HepG2 (cell line): ENCODE results near the gene ITK. TPM values are rescaled to one million over a fixed set of nuclear protein-coding genes. Genes with fewer than 3 reads are reported as not detected.
A peak's percentile ranks its signal among the peaks of the same experiment; 100 is the strongest.

Experiments
- EZH2 ChIP-seq: conservative IDR thresholded peaks from 2 replicates; pipeline ENCODE4 v1.6.1; 2012; ENCODE audit warnings: mild to moderate bottlenecking, low read depth, low read length, moderate library complexity
- FIP1L1 ChIP-seq: fragments of 200-400 bp; formaldehyde crosslinking; IDR thresholded peaks from 2 replicates; pipeline ENCODE4 v1.6.1; 2018; ENCODE audit warnings: low read depth, mild to moderate bottlenecking, low read length, moderate library complexity, borderline replicate concordance; ENCODE audit not compliant: insufficient read depth
- FOXA3 ChIP-seq: IDR thresholded peaks from 2 replicates; pipeline ENCODE4 v1.6.1; 2016; ENCODE audit warnings: missing genetic modification reagents, missing compliant biosample characterization
- HDAC6 ChIP-seq: fragments of 200-600 bp; sonication (generic); IDR thresholded peaks from 2 replicates; pipeline ENCODE4 v1.7.0; 2017; ENCODE audit warnings: mild to moderate bottlenecking, antibody characterized with exemption, low read length, low read depth
- HNRNPL ChIP-seq: fragments of 200-400 bp; formaldehyde crosslinking; IDR thresholded peaks from 2 replicates; pipeline ENCODE4 v1.6.1; 2017; ENCODE audit warnings: mild to moderate bottlenecking, low read depth, low read length
- KDM5B ChIP-seq: sonication (generic); formaldehyde crosslinking; IDR thresholded peaks from 2 replicates; pipeline ENCODE4 v1.4.0; 2020; ENCODE audit warnings: missing genetic modification reagents, mild to moderate bottlenecking, borderline replicate concordance
- KLF13 ChIP-seq: sonication (generic); formaldehyde crosslinking; IDR thresholded peaks from 2 replicates; pipeline ENCODE4 v1.4.0; 2020; ENCODE audit warnings: mild to moderate bottlenecking, missing genetic modification reagents
- KMT2B ChIP-seq: IDR thresholded peaks from 2 replicates; pipeline ENCODE4 v1.6.1; 2016; ENCODE audit warnings: missing genetic modification reagents, missing compliant biosample characterization
- MXD4 ChIP-seq: IDR thresholded peaks from 2 replicates; pipeline ENCODE4 v1.6.1; 2016; ENCODE audit warnings: mild to moderate bottlenecking, missing biosample characterization, missing genetic modification reagents
- NFRKB ChIP-seq: fragments of 450-650 bp; IDR thresholded peaks from 2 replicates; pipeline ENCODE4 v1.6.1; 2017
- POGZ ChIP-seq: sonication (generic); formaldehyde crosslinking; IDR thresholded peaks from 2 replicates; pipeline ENCODE4 v1.4.0; 2020; ENCODE audit warnings: mild to moderate bottlenecking, missing genetic modification reagents
- SALL1 ChIP-seq: sonication (generic); formaldehyde crosslinking; IDR thresholded peaks from 2 replicates; pipeline ENCODE4 v1.8.0; 2022; ENCODE audit warnings: mild to moderate bottlenecking, missing genetic modification reagents
- SATB2 ChIP-seq: sonication (generic); formaldehyde crosslinking; IDR thresholded peaks from 2 replicates; pipeline ENCODE4 v1.5.0; 2020; ENCODE audit warnings: missing genetic modification reagents
- SIX1 ChIP-seq: sonication (generic); formaldehyde crosslinking; IDR thresholded peaks from 2 replicates; pipeline ENCODE4 v1.4.0; 2020; ENCODE audit warnings: missing genetic modification reagents, borderline replicate concordance
- SNAI1 ChIP-seq: sonication (generic); formaldehyde crosslinking; IDR thresholded peaks from 2 replicates; pipeline ENCODE4 v1.5.0; 2020; ENCODE audit warnings: mild to moderate bottlenecking, missing genetic modification reagents, borderline replicate concordance
- TAF1 ChIP-seq: sonication (generic); formaldehyde crosslinking; IDR thresholded peaks from 2 replicates; pipeline ENCODE4 v1.4.0; 2020; ENCODE audit warnings: missing genetic modification reagents
- ZBTB21 ChIP-seq: sonication (generic); formaldehyde crosslinking; IDR thresholded peaks from 2 replicates; pipeline ENCODE4 v1.4.0; 2020; ENCODE audit warnings: missing genetic modification reagents
- ZNF251 ChIP-seq: sonication (generic); formaldehyde crosslinking; IDR thresholded peaks from 2 replicates; pipeline ENCODE4 v1.9.0; 2021; ENCODE audit warnings: mild to moderate bottlenecking, missing genetic modification reagents
- ZNF589 ChIP-seq: sonication (generic); formaldehyde crosslinking; conservative IDR thresholded peaks from 2 replicates; pipeline ENCODE4 v1.8.0; 2022; ENCODE audit warnings: mild to moderate bottlenecking, moderate library complexity, missing genetic modification reagents
- ZNF792 ChIP-seq: IDR thresholded peaks from 2 replicates; pipeline ENCODE4 v1.6.1; 2016
- polyA plus RNA-seq, 8 experiments: library from polyadenylated mRNA; depleted of rRNA in 3 of 8; stranded (reverse) in 7 of 8; unstranded in 1 of 8; fragments of >200 nt; fragmentation: Illumina TruSeq in 4 of 8; extraction: Trizol in 4 of 8; gene quantifications; 2 replicates each; pipeline versions ENCODE4 v1.2.1 to v1.2.3, GENCODE V29; 2011 to 2016; ENCODE audit warnings: low read depth in 4 of 8, missing spikeins in 1 of 8, mixed read lengths in 1 of 8; ENCODE audit not compliant: insufficient read depth in 1 of 8
- total RNA-seq, 5 experiments: library from RNA; depleted of rRNA; stranded (reverse); fragments of >200 nt; fragmentation: Illumina TruSeq; extraction: Trizol; gene quantifications; 2 replicates each; pipeline ENCODE4 v1.2.3, GENCODE V29; 2016; ENCODE audit warnings: low read depth in 1 of 5
- TF ChIP-seq, protein P1 (sequence below): sonication (generic); formaldehyde crosslinking; IDR thresholded peaks from 2 replicates; pipeline ENCODE4 v1.5.1; 2020; ENCODE audit warnings: missing genetic modification reagents, mild to moderate bottlenecking, borderline replicate concordance
- TF ChIP-seq, protein P2 (sequence below): sonication (generic); formaldehyde crosslinking; IDR thresholded peaks from 2 replicates; pipeline ENCODE4 v1.8.0; 2022; ENCODE audit warnings: mild to moderate bottlenecking, missing genetic modification reagents, moderate library complexity

The ITK gene
- total and polyA plus RNA-seq, 2 of the 13 experiments (the other 11 are each of a cell fraction or from before 2014, with no cell fraction given): 0.01 TPM; not detected in 1

DNA sequence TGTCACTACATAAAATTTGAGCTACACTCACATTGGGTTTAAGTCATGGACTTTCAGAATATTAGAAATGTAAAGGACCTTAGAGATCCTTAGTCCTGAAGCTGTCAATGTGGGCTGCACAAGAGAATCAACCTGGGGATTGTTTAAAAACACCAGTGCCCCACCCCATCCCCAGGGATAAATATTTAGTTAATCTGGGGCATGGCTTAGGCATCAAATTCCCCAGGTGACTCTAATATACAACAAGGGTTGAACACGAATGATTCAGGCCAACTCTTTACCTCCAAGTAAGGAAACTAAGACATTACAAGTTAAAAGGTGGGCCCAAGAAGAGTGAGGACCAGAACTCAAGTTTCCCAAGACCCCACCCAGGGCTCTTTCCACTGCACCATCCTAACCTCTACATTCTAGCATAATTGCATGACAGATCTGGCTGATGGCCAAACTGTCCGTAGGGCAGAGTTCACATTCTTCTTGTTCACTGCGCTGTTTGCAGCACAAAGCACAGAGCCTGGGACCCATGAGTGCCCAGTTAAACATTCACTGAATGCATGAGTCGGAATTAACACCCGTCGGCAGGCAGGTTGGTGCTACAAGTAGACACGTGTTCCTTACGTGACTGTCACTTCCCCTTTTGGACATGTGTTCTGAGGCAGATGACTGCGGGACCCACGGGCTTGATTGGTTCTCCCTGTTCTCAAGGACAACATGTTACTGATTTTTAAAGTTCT lies 110.5 kb downstream of the ITK start (continued):
- no peak for TF ChIP-seq NFRKB
- peak; percentile 54; the same call in 1 of the 2 replicates for TF ChIP-seq ZBTB21
- no peak for TF ChIP-seq FIP1L1
- TF ChIP-seq, protein P1, sequence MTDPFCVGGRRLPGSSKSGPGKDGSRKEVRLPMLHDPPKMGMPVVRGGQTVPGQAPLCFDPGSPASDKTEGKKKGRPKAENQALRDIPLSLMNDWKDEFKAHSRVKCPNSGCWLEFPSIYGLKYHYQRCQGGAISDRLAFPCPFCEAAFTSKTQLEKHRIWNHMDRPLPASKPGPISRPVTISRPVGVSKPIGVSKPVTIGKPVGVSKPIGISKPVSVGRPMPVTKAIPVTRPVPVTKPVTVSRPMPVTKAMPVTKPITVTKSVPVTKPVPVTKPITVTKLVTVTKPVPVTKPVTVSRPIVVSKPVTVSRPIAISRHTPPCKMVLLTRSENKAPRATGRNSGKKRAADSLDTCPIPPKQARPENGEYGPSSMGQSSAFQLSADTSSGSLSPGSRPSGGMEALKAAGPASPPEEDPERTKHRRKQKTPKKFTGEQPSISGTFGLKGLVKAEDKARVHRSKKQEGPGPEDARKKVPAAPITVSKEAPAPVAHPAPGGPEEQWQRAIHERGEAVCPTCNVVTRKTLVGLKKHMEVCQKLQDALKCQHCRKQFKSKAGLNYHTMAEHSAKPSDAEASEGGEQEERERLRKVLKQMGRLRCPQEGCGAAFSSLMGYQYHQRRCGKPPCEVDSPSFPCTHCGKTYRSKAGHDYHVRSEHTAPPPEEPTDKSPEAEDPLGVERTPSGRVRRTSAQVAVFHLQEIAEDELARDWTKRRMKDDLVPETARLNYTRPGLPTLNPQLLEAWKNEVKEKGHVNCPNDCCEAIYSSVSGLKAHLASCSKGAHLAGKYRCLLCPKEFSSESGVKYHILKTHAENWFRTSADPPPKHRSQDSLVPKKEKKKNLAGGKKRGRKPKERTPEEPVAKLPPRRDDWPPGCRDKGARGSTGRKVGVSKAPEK (CRISPR knock-in tag): no peak; the same call in 1 of the 2 replicates
- peak; percentile 37; the same call in 1 of the 2 replicates for TF ChIP-seq KDM5B (CRISPR knock-in tag)
- peak; percentile 89; the same call in 1 of the 2 replicates for TF ChIP-seq ZNF792 (CRISPR knock-in tag)
- no peak for TF ChIP-seq SNAI1
- no peak for TF ChIP-seq TAF1 (CRISPR knock-in tag)
- TF ChIP-seq SALL1 (CRISPR knock-in tag): peak; percentile 100
- TF ChIP-seq SIX1 (CRISPR knock-in tag): peak; percentile 74; the same call in 1 of the 2 replicates
- TF ChIP-seq ZNF251 (CRISPR knock-in tag): no peak
- no peak for TF ChIP-seq HDAC6
- peak; percentile 81; the same call in 1 of the 2 replicates for TF ChIP-seq ZNF589 (CRISPR knock-in tag)
- TF ChIP-seq EZH2: no peak
- TF ChIP-seq, protein P2, sequence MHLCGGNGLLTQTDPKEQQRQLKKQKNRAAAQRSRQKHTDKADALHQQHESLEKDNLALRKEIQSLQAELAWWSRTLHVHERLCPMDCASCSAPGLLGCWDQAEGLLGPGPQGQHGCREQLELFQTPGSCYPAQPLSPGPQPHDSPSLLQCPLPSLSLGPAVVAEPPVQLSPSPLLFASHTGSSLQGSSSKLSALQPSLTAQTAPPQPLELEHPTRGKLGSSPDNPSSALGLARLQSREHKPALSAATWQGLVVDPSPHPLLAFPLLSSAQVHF (CRISPR knock-in tag): no peak; the same call in 1 of the 2 replicates
- TF ChIP-seq MXD4 (CRISPR knock-in tag): peak; percentile 98
- peak; percentile 90 for TF ChIP-seq FOXA3 (CRISPR knock-in tag)
- TF ChIP-seq KMT2B: peak; percentile 73
- no peak for TF ChIP-seq HNRNPL
- TF ChIP-seq POGZ (CRISPR knock-in tag): peak; percentile 94
- TF ChIP-seq KLF13: no peak
- no peak for TF ChIP-seq SATB2 (CRISPR knock-in tag)
